ENCODE results near the gene STARD3.

Gene STARD3

GRCh38 chr17:39609416-39610025 lies 27.4 kb upstream of the STARD3 start:
- no peak for DNase-seq
- Mint-ChIP-seq H3K9me3 (no peaks in the 10 kb centered on the region), H3K27ac (no peak overlapping the region), H3K36me3 (no peaks in the 10 kb centered on the region), H3K4me3 (no peak overlapping the region), H3K27me3 (peaks cover 96% of the 10 kb centered on the region), H3K4me1 (peaks cover 13% of the 10 kb centered on the region)
- CTCF ChIA-PET, result interaction anchor here (1.5 kb wide), 1 partner anchor 12 kb away, joined by 4 read pairs; no protein-coding TSS in a partner anchor

- DNase-seq, result no peak
- no peak overlapping the region for H3K27ac Mint-ChIP-seq
- no peak overlapping the region for H3K4me3 Mint-ChIP-seq
- peaks cover 5% of the 10 kb centered on the region for H3K4me1 Mint-ChIP-seq
- CTCF ChIA-PET, result interaction anchor here (2.4 kb wide), 1 partner anchor 10 kb away, joined by 11 read pairs; no protein-coding TSS in a partner anchor
- H3K36me3 Mint-ChIP-seq, result no peaks in the 10 kb centered on the region
- H3K27me3 Mint-ChIP-seq, result peaks cover 96% of the 10 kb centered on the region
- H3K9me3 Mint-ChIP-seq, result no peaks in the 10 kb centered on the region
Measured at GRCh38 chr17:39611401-39612112, 25.4 kb upstream of the STARD3 start.

DNA sequence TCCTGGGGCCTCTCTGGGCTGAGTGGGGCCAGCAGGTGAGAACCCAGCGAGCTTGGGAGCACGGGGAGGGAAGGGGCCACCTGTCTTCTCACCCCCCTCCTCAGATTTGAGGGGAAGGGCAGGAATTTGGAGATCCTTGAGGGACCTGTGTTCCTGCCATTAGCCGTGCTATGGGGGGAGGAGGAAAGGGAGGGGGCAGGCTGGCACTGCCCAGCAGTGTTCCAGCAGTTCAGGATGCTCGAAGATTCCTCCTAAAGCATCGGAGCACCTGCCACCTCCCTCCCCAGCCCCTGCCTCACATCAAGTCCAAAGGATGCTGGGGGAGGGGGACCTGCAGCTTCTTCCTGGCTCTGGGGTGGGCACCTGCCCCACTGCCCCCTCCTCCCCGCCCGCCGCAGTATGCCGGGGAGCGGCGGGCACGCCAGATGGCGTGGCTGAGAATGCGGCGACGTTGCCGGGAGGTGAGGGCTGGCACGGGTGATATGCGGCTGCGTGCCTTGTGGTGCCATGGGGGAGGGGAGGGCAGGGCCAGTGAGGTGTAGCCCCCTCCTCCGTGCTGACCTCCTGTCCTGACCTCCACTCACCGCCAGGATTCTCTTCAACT lies 24.6 kb upstream of the STARD3 start:
- no peak for DNase-seq
- Mint-ChIP-seq H3K27me3 (peaks cover 96% of the 10 kb centered on the region), H3K27ac (no peak overlapping the region), H3K4me1 (peaks cover 2% of the 10 kb centered on the region), H3K4me3 (no peak overlapping the region), H3K36me3 (no peaks in the 10 kb centered on the region), H3K9me3 (no peaks in the 10 kb centered on the region)
- CTCF ChIA-PET, result interaction anchor here (1.4 to 2.4 kb wide), 2 partner anchors 10 to 11 kb away, joined by 7 to 11 read pairs; no protein-coding TSS in a partner anchor

GRCh38 chr17:39612935-39613464 lies 23.9 kb upstream of the STARD3 start:
- no peak for DNase-seq
- Mint-ChIP-seq H3K36me3 (no peaks in the 10 kb centered on the region), H3K9me3 (no peaks in the 10 kb centered on the region), H3K27me3 (peaks cover 95% of the 10 kb centered on the region), H3K27ac (no peak overlapping the region), H3K4me1 (peaks cover 2% of the 10 kb centered on the region), H3K4me3 (no peak overlapping the region)
- CTCF ChIA-PET, result interaction anchor here (1.0 to 2.4 kb wide), 3 partner anchors 9 to 65 kb away, joined by 3 to 11 read pairs (median 7); no protein-coding TSS in a partner anchor

DNA sequence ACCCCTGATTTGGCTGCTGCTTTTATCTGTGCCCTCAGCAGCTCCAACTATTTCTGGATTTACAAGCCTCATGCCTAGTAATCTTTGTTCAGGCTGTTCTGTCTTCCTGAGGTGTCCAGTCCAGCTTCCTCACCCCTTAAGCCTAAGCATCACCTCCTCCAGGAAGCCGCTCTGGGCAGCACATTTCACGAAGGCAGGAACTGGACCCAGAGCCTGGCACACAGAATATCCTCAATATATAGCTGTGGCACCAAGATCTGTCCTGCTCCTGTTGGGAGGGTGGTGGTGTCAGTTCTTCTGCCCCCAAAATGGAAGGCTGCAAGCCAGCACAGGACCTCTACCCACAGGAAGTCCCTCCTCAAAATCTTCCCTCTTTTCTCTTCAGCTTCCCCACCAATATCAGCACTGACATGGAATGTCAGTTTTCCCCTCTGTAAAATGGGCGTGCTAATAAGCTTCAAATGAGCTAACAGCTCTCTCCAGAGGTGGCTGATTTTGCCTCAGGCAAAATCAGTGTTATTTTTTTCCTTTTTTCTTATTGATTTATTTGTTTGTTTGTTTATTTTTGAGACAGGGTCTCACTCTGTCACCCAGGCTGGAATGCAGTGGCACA lies 22.3 kb upstream of the STARD3 start:
- H3K9me3 Mint-ChIP-seq, result no peaks in the 10 kb centered on the region
- H3K27me3 Mint-ChIP-seq, result peaks cover 95% of the 10 kb centered on the region
- no peak for DNase-seq
- CTCF ChIA-PET, result interaction anchor here (1.4 to 1.8 kb wide), 2 partner anchors 9 to 19 kb away, joined by 3 to 8 read pairs; no protein-coding TSS in a partner anchor
- no peaks in the 10 kb centered on the region for H3K36me3 Mint-ChIP-seq
- no peak overlapping the region for H3K27ac Mint-ChIP-seq
- no peak overlapping the region for H3K4me3 Mint-ChIP-seq
- peaks cover 3% of the 10 kb centered on the region for H3K4me1 Mint-ChIP-seq

- peaks cover 95% of the 10 kb centered on the region for H3K27me3 Mint-ChIP-seq
- CTCF ChIA-PET, result interaction anchor here (1.4 to 1.8 kb wide), 2 partner anchors 8 to 18 kb away, joined by 3 to 8 read pairs; no protein-coding TSS in a partner anchor
- H3K27ac Mint-ChIP-seq, result no peak overlapping the region
- H3K36me3 Mint-ChIP-seq, result no peaks in the 10 kb centered on the region
- no peak for DNase-seq
- no peaks in the 10 kb centered on the region for H3K9me3 Mint-ChIP-seq
- H3K4me3 Mint-ChIP-seq, result no peak overlapping the region
- peaks cover 3% of the 10 kb centered on the region for H3K4me1 Mint-ChIP-seq
Measured at GRCh38 chr17:39615434-39615833, 21.5 kb upstream of the STARD3 start.

GRCh38 chr17:39617100-39617445 lies 19.9 kb upstream of the STARD3 start:
- peaks cover 7% of the 10 kb centered on the region for H3K4me1 Mint-ChIP-seq
- DNase-seq, result no peak
- H3K27me3 Mint-ChIP-seq, result peaks cover 97% of the 10 kb centered on the region
- no peaks in the 10 kb centered on the region for H3K9me3 Mint-ChIP-seq
- no peak overlapping the region for H3K27ac Mint-ChIP-seq
- no peaks in the 10 kb centered on the region for H3K36me3 Mint-ChIP-seq
- H3K4me3 Mint-ChIP-seq, result peak overlapping the region; percentile 66
- CTCF ChIA-PET, result no interaction called here

DNA sequence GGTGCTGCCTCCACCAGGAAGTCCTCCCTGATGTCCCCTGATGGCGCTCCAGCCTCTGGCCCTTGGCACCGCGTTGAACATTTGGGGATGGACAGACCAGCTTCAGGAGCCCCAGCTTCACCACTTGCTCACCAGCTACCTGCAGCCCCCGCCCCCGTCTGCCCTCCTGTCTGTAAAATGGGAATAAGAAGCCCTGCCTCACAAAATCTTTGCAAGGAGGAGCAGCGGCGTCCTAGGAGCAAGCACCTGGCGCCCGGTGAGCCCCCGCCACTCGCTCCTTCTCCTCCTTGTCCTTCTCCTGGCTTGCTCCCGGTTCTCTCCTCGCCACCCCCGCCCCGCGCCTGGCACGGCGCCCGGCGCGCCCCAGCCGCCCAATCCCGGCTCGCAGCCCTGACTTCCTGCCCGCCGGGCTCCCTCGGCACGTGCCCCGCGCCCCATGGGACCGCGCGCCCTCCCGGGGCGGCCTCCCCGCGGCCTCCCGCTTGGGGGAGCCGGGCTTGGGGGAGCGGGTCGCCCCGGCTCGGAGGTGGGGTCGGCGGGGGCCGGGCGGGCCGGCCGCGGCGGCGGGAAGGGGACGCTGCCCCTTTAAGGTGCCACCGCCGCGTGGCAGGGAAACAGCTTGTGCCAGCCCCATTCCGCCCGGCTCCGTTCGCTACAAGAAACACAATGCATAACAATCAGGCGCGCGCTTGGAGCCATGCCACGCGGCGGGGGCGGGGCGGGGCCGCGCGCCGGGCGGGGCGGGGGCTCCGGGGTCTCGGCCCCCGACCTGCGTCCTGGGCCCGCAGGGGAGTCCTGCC lies 19.3 kb upstream of the STARD3 start:
- Mint-ChIP-seq H3K36me3 (no peaks in the 10 kb centered on the region), H3K9me3 (no peaks in the 10 kb centered on the region), H3K27ac (no peak overlapping the region), H3K4me3 (peak overlapping the region; percentile 78), H3K4me1 (peaks cover 13% of the 10 kb centered on the region), H3K27me3 (peaks cover 95% of the 10 kb centered on the region)
- CTCF ChIA-PET, result interaction anchor here (8.7 kb wide), 1 partner anchor 29 kb away, joined by 200 read pairs; no protein-coding TSS in a partner anchor
- peak; percentile 66 for DNase-seq

DNA sequence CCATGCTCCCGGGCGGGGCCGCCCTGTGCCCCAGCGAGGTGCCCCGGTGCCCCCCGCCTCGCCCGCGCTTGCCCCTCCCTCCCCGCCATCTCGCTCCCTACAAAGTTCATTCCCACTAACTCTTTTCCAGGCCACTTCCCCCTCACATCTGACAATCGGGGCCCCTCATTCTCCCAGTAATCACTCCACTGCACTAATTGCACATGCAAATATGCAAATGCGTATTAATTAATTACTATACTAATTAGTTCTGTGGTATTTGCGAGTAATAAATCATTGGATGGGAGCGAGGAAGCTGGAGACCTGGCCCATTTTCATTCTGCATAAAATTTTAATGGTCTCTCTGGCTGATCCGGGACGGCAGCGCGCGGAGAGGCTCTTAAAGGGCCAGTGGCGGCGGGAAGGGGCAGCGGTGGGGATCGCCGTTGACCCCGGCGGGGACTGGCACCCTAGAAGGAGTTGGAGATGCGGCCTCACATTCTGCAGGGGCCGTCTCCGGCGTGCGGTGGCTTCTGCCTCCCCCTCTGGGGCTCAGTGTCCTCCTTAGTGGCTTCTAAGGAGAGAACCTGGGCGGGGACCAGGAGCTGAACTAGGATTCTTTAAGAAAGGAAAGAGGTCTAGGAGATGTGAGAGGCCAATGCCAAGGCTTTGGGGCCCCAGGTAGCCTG lies 18.6 kb upstream of the STARD3 start:
- no peak for DNase-seq
- CTCF ChIA-PET, result interaction anchor here (1.6 to 8.7 kb wide), 3 partner anchors 10 to 28 kb away, joined by 4 to 200 read pairs (median 7); no protein-coding TSS in a partner anchor
- Mint-ChIP-seq H3K27ac (peak overlapping the region; percentile 62), H3K4me1 (peaks cover 19% of the 10 kb centered on the region), H3K9me3 (no peaks in the 10 kb centered on the region), H3K27me3 (peaks cover 91% of the 10 kb centered on the region), H3K4me3 (peak overlapping the region; percentile 78), H3K36me3 (no peaks in the 10 kb centered on the region)

DNA sequence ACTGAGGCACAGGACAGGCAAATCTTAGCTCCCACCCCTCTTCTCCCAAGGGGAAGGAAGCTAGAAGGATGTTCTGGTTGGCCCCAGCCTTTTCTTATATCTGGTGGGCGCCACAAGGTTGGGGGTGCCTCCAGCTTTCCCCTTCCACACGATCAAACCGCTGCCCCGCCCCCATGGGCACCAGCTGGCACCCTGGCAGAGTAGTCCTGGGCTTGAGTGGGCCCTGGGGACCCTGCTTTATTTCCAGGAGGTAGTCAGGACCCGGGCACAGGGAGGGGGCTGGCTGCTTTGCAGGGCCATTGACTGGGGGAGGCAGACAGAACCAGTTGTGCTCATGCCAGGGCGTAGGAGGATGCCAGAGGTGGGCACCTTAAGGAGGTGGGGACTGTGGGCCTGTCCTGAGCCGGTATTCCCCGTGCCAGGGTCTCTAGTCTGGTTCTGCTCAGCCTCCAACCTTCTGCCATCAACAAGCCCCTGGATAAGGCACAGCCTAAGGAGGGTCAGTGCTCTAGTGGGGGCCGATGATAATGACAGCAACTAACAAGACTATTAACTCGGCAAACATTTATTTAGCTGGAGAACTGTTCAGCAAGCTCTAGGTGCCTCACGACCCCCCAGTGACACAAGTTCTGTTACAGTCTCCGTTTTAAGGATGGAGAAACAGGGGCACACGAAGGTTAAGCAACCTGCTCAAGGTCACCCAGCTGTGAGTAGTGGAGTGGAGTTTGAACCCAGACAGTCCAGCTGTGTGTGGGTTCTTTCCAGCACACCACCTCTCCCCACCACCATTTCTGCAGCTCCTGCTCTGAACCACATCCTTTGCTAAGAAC lies 17.8 kb upstream of the STARD3 start:
- Mint-ChIP-seq H3K4me1 (peaks cover 21% of the 10 kb centered on the region), H3K36me3 (no peaks in the 10 kb centered on the region), H3K9me3 (no peaks in the 10 kb centered on the region), H3K27me3 (peaks cover 91% of the 10 kb centered on the region), H3K4me3 (no peak overlapping the region), H3K27ac (no peak overlapping the region)
- no peak for DNase-seq
- CTCF ChIA-PET, result interaction anchor here (1.6 to 8.7 kb wide), 4 partner anchors 9 to 50 kb away, joined by 4 to 200 read pairs (median 61); partner anchors contain the start of genes PNMT and TCAP

DNA sequence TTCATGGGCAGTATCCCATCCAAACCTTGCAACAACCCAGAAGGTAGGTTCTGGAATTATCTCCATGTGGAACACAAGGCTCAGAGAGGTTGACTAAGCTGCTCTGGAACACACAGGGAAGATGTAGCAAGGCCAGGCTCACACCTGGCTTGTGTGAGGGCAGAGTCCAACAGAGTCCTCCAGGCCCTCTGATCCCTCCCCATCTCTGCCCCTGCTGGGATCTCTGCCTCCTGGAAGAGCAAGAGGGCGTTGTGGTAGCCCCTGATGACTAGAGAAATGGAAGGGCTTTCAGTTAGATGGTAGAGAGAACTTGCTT lies 17.2 kb upstream of the STARD3 start:
- Mint-ChIP-seq H3K36me3 (no peaks in the 10 kb centered on the region), H3K9me3 (no peaks in the 10 kb centered on the region), H3K4me3 (no peak overlapping the region), H3K4me1 (peaks cover 21% of the 10 kb centered on the region), H3K27me3 (peaks cover 91% of the 10 kb centered on the region), H3K27ac (no peak overlapping the region)
- DNase-seq, result no peak
- CTCF ChIA-PET, result interaction anchor here (1.6 to 8.7 kb wide), 4 partner anchors 8 to 50 kb away, joined by 4 to 200 read pairs (median 61); partner anchors contain the start of genes PNMT and TCAP

Data from activated naive CD4-positive, alpha-beta T cell treated with anti-CD3 and anti-CD28 coated beads, Interleukin-2, amount 10 ng/mL, durations not matched to agents 7 days and 5 days (primary cell).